ENCODE measurements around the gene NDUFC2.
"Not testable (repeated sequence)": the region's sequence is repeated elsewhere in the genome, so short reads cannot be mapped to it uniquely, and the experiment has no call there.

Gene NDUFC2

GRCh38 chr11:78080084-78080817 is 589 bp upstream of the NDUFC2 start:
- DNase-seq (ENCODE audit: low read depth in 2 of 2): no peak

GRCh38 chr11:78078218-78079167 is 1.2 kb downstream of the NDUFC2 start:
- no peak for DNase-seq (ENCODE audit: low read depth in 2 of 2)

GRCh38 chr11:78077592-78077991 is 2.1 kb downstream of the NDUFC2 start:
- not testable (repeated sequence) for DNase-seq (ENCODE audit: low read depth in 2 of 2)

GRCh38 chr11:78076733-78077403 is 2.8 kb downstream of the NDUFC2 start:
- no peak for DNase-seq (ENCODE audit: low read depth in 2 of 2)

- DNase-seq (ENCODE audit: low read depth in 2 of 2): no peak
These were observed 4.9 kb downstream of the NDUFC2 start for GRCh38 chr11:78074756-78075155.

- no peak for DNase-seq (ENCODE audit: low read depth in 2 of 2)
These were observed 7.2 kb downstream of the NDUFC2 start for GRCh38 chr11:78072455-78072854.

GRCh38 chr11:78071717-78072116 is 7.9 kb downstream of the NDUFC2 start:
- no peak for DNase-seq (ENCODE audit: low read depth in 2 of 2)

- DNase-seq (ENCODE audit: low read depth in 2 of 2): no peak
These were observed 9.0 kb downstream of the NDUFC2 start for GRCh38 chr11:78070621-78071020.

- DNase-seq (ENCODE audit: low read depth in 2 of 2): no peak
These were observed 10.2 kb downstream of the NDUFC2 start for GRCh38 chr11:78069465-78069864.

- no peak for DNase-seq (ENCODE audit: low read depth in 2 of 2)
These were observed 12.0 kb downstream of the NDUFC2 start for GRCh38 chr11:78067704-78068103.

- DNase-seq (ENCODE audit: low read depth in 2 of 2): no peak
These were observed 13.2 kb downstream of the NDUFC2 start for GRCh38 chr11:78066471-78066870.

GRCh38 chr11:78065203-78065602 is 14.5 kb downstream of the NDUFC2 start:
- no peak for DNase-seq (ENCODE audit: low read depth in 2 of 2)

- no peak for DNase-seq (ENCODE audit: low read depth in 2 of 2)
These were observed 16.1 kb downstream of the NDUFC2 start, which contains the start of gene THRSP for GRCh38 chr11:78063440-78064181. Gene THRSP, plus strand, starts transcription at chr11:78063861. Its CDS starts 21 bp downstream, at chr11:78063882.

- no peak for DNase-seq (ENCODE audit: low read depth in 2 of 2)
These were observed 17.0 kb downstream of the NDUFC2 start for GRCh38 chr11:78062671-78063070.

GRCh38 chr11:78061921-78062311 is 17.7 kb downstream of the NDUFC2 start:
- DNase-seq (ENCODE audit: low read depth in 2 of 2): no peak

GRCh38 chr11:78061088-78061920 is 18.4 kb downstream of the NDUFC2 start:
- no peak for DNase-seq (ENCODE audit: low read depth in 2 of 2)

GRCh38 chr11:78060533-78060932 is 19.1 kb downstream of the NDUFC2 start:
- DNase-seq (ENCODE audit: low read depth in 2 of 2): no peak

- DNase-seq (ENCODE audit: low read depth in 2 of 2): not testable (repeated sequence)
These were observed 19.8 kb downstream of the NDUFC2 start for GRCh38 chr11:78059749-78060328.

GRCh38 chr11:78057462-78058055 is 22.1 kb downstream of the NDUFC2 start:
- DNase-seq (ENCODE audit: low read depth in 2 of 2): no peak

GRCh38 chr11:78056093-78056492 is 23.6 kb downstream of the NDUFC2 start:
- DNase-seq (ENCODE audit: low read depth in 2 of 2): no peak

All from stimulated activated CD4-positive, alpha-beta T cell treated with anti-CD3 and anti-CD28 coated beads, Interleukin-12 subunit alpha, Interleukin-12 subunit beta, amount 100 ng/mL, for 24 hours (primary cell).